NOMO-1 treated with DMSO at 0.1 percent for 48 hours (cell line): ENCODE data around the gene PRTFDC1.

Experiments
- DNase-seq: peaks from one replicate; lab custom pipeline; 2025; ENCODE audit not compliant: unreplicated experiment; lab: John Stamatoyannopoulos, UW

Gene PRTFDC1

GRCh38 chr10:24804956-24805355 is 147.4 kb downstream of the PRTFDC1 start:
- DNase-seq, result no peak

- DNase-seq, result no peak
Observed at GRCh38 chr10:24804392-24804791, 148.0 kb downstream of the PRTFDC1 start.

GRCh38 chr10:24802378-24802777 is 150.0 kb downstream of the PRTFDC1 start:
- no peak for DNase-seq

GRCh38 chr10:24800861-24801260 is 151.5 kb downstream of the PRTFDC1 start:
- no peak for DNase-seq
